ENCODE data around the gene TSGA10IP.
A peak's percentile ranks its signal among the peaks of the same experiment; 100 is the strongest.

The TSGA10IP gene

DNA sequence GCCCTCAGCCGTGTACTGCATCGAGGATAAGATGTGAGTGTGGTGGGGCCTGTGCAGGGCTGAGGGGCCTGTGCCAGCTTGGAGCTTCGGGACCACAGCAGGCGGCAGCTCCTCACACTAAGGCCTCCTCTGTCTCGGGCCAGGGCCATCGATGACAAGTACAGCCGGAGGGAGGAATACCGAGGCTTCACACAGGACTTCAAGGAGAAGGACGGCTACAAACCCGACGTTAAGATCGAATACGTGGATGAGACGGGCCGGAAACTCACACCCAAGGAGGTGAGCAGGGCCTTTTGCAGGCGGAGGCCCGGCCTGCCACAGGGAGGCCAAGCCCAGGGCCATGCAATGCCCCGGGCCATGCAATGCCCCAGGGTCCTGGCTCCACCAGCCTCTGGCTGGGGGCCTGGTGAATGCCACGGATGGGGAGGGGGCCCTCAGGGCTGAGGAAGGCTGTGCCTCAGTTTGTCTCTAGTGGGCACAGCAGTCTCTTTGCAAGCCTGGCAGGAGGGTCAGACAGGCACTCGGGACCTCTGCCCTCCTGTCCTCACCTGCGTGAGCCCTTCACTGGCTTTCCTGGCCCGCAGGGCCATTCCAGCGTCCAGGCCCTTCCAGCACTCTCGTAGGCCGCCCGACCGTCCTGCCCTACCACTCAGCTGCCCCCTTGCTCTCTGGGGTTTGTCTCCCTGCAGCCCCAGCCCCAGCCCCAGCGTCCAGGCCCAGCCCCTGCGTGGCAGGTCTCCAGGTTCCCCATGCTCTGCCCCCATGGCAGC, 32.5 kb downstream of the TSGA10IP start:
- DNase-seq = no peak

DNA sequence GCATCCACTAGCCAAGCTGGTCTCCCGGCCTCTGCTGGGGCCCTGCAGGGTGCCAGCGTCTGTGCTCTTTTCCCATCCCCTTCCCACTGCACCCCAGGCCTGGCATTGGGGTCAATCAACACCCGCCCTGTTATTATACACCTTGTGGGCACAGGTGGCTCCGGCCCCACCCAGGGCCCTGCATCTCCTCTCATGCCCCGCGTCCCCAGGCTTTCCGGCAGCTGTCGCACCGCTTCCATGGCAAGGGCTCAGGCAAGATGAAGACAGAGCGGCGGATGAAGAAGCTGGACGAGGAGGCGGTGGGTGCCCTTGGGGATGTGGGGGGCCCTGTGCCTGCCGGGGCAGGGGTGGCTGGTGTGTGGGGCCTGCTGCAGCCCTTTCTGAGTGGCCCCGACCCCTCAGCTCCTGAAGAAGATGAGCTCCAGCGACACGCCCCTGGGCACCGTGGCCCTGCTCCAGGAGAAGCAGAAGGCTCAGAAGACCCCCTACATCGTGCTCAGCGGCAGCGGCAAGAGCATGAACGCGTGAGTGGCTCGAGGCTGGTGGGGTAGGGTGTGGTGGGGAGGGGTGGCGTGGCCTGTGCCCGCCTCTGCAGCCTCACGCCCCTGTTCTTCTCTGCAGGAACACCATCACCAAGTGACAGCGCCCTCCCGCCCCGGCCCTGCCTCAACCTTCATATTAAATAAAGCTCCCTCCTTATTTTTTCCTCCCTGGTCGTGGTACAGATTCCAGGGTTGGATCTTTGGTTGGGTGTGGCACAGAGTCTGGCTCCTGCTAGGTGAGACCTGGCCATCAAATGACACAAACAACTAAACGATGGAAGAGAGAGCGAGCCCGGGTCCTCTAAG, 33.3 kb downstream of the TSGA10IP start:
- DNase-seq = no peak

DNA sequence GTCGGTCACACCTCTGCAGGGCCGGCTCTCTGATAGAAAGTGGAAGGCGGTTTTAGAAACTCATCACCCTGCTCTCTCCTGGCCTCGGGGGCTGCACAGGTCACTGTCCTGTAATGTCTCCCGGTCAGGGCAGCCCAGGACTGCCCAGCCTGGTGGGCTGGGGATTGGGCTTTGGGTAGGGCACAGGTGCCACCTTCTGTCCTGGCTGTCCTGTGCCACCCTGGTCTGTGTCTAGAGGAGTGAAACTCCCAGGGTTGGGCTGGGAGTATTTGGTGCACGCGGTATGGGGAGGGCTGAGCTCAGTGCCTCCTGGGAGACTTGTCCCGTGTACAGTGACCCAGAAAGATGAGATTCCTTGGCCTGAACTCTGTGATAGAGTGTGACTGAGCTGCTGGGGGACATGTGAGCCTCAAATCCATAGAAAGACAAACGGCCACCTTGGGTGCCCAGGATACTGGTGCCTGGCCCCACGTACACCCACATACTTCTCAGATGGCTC, 34.0 kb downstream of the TSGA10IP start:
- DNase-seq = no peak

DNA sequence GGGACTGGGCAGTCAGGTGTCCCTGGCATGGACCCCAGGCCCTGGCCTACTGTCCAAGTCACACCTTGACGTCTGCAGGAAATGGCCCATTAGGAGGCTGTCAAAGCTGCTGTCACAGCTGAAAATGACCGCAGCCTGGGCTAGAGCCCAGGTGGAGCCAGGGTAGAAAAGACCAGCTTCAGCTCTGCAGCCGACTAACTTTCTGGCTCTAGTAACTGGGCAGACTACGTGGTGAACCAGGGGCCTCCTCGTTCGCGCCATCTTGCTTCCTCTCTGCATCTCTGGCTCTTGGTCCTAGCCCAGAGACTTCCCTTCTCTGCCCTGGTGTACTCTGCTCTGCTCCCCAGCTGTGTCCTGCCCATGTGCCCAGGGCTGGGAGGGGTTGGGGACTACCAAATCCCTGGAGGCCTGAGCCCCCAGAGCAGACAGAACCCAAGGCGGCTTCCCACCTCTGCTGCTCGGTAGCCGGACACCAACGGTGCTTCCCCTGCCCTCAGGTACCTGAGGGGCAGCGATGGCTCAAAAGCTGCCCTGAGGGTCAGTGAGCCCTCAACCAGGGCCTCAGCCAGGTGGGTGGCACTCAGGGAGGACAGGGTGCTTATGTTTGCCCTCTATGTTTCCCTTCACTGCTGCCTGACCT, 35.9 kb downstream of the TSGA10IP start:
- no peak for DNase-seq

DNA sequence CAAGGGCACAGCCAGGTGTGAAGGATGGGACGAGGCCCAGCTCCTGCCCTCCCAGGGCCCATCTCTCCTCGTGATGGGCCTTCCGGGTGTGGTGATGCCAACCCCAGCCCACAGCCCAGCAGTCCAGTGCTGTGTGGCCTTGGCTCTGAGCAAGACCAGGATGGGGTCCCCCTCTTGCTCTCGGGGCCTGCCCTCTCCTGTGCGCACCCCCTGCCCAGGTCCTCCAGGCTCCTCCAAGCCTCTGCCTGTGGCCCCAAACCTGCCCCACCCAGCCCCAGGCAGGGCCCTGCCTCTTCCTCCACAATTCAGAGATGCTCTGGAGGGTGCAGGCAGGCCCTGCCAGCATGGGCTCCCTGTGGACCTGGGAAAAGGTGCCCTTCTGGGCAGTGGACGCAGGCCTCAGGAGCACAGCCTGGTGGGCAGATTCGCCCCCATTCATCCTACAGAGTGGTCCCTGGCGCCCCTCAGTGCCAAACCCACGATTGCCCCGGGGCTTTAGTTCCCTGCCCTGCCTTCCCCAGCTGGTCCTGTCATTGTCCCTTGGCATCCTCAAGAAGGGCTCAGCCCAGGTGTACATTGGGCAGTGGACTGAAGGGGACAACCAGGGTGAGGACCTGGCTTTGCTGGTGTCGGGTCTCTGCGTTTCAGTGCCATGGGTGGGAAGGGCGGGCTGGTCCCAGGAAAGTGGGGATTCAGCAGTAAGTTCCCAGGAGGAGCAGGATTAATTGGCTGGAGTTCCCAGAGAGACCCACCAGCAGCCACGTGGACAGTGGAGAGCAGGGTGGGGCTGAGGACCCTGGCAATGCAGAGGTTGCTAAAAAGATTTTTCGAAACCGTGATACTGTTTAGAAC, 36.9 kb downstream of the TSGA10IP start:
- no peak for DNase-seq

DNA sequence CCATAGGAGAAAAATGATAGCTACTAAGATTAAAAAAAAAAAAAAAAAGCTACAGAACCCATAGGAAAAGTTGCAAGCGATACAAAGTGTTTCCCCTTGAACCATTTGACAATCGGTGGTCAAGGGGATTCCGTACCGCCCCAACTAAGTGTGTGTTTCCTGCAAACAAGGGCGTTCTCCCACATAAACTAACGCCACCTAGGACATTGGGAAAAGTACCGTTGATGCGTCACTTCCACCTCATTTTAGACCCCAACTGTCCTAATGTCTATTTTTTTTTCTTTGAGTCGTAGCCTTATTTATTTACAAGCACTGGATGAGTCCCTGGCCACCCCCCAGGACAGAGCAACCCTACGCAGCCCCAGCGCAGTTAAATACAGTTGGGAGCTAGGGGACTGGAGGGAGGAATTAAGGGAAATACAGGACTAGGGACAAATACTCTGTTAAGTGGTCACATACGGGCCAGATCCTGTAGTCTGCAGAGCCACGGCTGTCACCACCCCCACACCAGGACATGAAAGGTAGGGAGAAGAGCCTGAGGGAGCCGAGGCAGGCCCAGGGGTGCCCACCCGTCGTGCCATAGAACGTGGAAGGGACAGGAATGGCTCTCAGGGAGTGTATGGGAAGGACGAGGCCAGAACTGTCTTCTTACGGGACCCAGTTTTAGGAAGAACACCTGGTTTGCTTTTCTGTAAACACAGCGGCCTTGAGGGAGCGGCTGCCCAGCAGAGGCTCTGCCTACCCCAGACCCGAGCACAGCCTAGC, 37.7 kb downstream of the TSGA10IP start:
- DNase-seq = no peak

DNA sequence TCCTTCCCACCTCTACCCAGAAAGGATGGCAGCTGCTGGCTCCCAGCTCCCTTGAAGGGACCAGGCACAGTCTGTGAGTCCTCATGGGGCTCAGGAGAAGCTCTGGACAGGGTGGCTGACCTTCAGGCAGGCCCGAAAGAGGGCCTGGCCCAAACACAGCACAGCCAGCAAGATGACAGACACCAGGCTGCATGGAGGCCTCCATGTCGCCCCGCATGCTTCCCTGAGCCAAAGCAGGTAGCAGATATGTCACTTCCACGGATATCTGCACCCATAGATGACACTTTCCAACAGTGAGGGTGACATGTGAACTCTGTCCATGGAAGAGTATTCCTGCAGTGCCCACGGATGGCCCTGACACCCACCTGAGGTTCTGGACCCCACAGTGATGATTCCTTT, 38.3 kb downstream of the TSGA10IP start:
- no peak for DNase-seq

DNA sequence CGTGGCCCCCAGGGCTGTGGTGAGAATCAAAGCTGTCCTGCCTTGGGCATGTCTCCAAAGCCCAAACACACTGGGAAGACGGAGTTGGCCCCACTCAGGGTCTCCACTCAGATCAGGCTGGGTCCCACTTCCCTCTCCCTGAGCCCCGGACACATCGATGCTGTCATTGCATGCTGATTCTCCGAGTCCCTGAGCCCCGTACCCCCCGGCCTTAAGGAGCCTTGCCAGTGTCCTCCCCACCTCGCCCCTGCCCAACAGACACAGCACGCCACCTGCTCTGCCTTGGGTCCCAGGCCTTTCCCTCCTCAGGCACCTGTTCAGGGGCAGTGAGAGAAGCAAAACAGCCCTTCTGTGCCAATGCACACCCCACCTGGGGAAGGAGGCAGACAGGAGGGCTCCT, 42.1 kb downstream of the TSGA10IP start:
- no peak for DNase-seq

DNA sequence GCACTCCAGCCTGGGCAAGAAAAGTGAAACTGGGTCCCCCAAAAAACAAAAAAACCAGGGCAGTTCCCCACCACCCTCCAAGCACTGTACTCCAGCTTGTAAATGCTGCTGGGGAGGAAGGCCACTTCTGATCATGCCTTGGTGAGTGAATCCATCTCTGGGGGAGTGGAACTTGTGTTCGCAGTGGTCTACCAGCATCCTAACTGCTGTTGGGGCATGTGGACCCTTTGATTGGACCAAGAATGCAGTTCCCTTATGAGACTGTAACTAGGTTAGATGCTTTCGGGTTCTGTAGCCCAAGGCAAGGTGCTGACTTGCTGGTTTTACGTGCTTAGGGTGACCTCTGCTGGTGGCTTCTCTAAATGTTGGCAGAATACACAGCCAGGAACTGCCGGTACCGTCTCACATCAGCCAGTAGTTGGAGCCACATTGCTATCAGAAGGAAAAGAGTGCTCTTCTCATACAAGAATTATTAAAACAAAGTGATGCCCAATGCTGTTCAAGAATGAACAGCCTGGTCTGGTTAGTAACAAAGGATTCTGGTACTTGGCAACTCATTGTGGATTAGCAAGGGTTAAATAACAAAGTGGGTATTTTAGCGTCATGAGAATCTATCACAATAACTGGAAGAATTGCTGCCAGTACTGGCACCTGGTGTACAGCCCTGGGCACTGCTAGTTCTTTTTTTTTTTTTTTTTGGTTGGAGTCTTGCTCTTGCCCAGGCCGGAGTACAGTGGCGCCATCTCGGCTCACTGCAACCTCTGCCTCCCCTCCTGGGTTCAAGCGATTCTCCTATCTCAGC, 43.7 kb downstream of the TSGA10IP start:
- peak; percentile 90 for DNase-seq

DNA sequence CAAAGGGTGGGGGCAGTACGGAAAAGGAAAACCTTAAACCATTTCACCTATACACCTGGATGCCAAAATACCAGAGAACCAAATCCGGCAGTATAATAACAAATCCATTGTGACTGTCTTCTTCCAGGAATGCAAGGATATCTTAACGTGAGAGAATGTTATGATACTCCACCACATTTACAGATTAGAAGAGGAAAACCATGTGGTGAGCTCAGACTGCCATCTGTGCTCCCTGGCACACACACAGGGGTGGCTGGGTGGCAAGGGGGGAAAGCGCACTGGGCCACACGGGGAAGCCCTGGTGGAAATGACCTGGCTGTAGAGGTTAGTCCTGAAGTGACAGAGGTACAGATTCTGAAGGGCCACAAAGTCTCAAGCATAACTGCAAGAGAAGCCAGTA, 46.8 kb downstream of the TSGA10IP start:
- DNase-seq = no peak

DNA sequence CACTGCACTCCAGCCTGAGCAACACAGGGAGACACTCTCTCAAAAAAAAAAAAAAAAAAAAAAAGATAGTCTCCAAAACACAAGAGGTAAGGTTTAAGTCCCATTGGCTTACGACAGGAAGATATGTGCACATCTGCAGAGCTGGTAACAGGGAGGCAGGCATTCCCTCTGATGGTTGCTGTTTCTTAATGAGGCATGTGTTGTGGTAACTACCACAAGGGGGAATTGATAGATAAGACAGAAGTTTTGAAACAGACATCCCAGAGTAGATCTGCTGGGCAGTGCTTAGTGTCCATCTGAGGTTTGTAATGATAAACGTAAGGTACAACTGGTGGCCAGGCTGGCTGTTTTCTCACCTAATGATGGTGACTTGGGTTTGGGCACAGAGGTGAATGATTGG, 52.0 kb downstream of the TSGA10IP start:
- DNase-seq = no peak

DNA sequence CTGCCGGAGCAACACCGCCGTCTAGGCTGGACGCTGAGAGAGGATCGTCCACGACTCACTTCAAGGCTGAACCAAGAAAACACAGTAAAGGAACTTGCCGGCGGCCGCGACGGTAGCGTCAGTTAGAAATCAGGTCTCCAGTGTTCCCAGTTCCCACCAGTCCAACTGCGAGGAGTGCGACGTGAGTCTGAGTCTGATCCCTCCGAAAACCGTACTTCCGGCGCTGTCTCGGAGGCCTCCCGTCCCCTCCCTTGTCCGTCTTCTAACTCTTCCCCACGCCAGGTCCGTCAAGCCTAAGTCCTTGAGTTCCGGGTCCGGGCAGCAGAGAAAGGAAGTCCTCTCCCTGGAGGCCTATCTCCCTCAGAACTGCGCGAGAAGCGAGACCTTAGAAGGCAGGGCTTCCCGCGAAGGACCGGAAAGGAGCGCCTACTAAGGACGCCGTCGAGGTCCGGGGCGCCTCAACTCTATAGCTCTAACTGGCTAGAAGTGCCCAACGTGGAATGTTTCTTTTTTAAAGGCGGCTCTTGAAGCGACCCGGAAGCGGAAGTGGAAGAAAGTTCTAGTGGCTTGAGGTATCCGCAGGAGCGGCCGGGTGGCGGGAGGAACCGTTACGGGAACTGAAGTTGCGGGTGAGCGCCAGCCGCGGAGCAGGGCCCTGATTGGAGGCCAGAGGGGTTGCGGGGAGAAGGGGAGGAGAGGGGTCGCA, 56.8 kb downstream of the TSGA10IP start, which contains the start of the genes BANF1 and EIF1AD:
BANF1 (plus strand) TSS at position 562 of the 706 bp plus-strand sequence. CDS start 748 bp downstream, outside the sequence.
EIF1AD (minus strand) TSS at position 216 of the 706 bp plus-strand sequence. CDS start 1,768 bp downstream, outside the sequence.
- peak; percentile 88 for DNase-seq

DNA sequence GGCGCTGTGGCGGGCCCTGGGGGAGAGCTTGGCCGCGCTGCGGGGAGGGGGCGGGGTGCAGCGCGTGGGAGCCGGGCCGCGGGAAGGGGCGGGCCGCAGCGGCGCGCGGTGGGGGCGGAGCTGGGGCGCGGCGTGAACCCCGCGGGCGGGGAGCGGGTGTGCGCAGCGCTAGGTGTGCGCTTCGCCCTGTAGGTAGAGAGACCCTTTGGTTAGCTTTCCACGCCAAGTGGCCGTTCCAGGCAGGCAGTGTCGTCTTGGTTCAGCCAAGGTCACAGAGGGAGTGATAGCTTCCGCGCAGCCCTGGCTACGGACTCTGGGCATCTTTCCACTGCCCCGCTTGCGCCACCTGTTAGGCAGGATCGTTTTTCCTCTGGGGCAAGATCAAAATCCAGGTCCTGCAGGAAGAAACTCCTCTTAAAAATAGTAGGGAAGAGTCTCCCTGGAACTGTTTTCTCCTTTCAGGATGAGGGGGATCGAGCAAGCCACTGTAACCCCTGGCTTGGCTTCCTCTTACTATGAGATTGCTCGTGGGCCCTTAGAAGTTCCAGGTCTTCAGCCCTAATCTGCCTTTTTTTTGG, 57.5 kb downstream of the TSGA10IP start:
- peak in 1 of 2 experiments; percentile 63 for DNase-seq

DNA sequence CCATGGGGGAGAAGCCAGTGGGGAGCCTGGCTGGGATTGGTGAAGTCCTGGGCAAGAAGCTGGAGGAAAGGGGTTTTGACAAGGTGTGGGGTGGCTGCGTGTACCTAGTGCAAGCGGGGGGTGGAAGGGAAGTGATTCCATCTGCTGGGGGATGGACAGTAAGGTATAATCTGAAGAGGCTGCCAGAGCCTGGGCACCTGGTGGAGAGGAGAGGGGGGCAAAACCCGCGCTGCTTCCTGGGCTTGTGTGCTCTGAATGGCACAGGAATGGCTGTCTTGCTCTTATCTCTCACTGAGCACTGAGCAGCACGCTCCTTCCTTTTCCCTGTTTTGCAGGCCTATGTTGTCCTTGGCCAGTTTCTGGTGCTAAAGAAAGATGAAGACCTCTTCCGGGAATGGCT, 58.0 kb downstream of the TSGA10IP start:
- no peak for DNase-seq

DNA sequence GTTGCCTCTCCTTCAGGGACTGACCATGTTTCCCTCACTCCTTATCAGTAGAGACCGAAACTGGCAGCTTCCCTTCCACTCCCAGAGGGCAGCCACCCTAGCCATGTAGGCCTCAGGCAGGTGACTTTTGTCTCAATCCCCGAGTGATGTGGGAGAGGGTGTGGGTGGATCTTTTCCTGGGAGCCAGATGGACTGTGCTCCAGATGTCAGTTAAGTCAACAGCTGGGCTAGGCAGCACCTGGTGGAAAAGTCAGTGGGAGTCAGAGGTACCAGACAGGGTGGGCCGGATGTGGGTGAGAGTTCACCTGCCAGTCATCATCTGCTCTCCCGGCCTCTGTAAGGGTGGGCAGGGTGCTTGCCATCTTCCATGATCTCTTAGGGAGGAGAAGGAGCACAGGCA, 58.9 kb downstream of the TSGA10IP start:
- no peak for DNase-seq

DNA sequence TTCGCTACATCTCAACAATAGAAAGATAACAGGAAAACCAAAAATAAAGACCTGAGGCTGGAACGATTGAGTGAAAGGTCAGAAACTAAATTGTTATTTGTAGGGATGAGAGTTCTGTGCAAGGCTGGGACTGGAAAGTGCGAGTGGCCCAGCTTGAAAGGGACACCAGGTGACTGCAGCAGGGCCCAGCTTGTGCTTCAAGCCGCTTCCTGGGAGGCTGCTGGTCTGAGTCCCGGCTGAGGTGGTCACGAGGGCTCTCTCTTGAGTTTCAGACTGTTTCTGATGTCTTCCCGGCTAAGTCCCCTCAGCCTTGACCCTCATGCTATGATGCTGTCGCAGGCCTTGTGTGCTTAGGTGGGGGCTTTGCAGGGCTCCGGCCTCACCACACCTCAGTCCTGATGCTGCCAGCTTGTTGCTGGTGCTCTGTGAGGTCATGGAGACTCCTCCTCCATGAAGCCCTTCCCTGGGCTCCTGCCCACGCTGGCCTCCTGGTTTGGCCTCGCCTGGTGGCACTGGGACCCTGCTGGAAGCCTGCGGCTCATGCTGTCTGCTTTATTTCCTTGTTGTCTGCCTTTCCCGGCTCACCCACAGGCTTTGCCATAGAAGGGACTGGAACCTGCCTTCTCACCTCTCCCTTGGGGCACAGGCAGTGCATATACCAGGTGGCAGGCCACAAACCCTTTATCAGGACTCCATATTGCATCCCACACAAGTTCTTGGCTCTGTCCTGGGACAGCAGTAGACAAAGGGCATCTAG, 61.0 kb downstream of the TSGA10IP start:
- no peak for DNase-seq

DNA sequence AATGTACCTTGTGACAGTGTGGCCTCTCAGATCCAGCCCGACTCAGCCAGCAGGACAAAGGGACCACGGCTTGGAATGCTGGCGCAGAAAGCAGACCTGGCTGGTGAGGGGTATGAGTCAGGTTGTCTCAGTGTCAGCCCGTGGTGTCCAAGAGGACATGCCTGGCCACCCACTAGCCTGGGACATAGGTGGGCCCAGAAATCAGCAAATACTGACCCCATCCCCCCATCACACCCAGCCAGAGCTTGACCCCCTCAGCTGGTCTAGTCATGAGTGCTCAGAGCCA, 61.6 kb downstream of the TSGA10IP start:
- DNase-seq = no peak

DNA sequence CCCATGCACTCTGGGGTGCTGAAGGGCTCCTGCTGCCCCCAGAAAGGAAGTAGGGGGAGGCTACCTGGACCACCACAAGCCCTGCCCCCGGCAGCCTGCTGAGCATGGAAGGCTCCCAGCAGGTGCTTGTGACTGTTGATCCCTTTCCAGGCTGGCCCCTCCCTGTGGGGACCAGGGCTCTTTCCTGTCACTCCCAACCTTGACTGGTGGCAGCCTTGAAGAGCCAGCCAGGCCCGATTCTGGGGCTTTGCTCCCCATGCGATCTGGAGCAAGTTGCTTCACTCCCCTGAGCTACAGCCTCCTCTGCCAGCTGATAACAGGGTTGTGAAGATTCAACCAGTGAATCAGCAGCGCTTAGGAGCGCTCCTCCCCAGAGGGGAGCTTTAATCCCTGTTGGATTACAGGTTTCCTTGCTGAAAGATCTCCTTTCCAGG, 61.9 kb downstream of the TSGA10IP start:
- DNase-seq = no peak

DNA sequence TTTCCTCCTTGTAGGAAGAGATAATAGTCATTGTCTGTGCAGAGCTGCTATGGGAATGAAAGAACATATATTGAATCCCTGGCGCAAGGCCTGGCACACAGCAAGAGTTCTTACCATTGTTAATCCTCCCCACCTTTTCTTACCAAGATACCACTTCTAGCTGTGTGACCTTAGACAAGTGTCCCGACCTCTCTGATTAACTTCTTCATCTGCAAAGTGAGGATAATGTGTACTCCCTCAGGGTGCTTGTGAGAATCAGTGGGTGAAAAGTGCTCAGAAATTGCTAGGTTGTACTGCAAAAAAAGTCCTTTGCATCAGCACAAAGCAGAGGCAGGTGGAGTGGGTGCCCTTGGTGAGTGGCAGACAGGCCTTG, 62.8 kb downstream of the TSGA10IP start:
- DNase-seq = no peak
